Large intestine (tissue), 3 donors: ENCODE results near the gene SMIM41. TPM values are rescaled to one million over a fixed set of nuclear protein-coding genes. Genes with fewer than 3 reads are reported as not detected.

Experiments
- DNase-seq, 2 donors: peaks; one replicate each; pipeline versions ENCODE4 v3.0.0 to v3.0.0-alpha.2; 2013
- H3K27ac ChIP-seq: one replicate; pipeline ENCODE4 v1.5.1; 2013; ENCODE audit warnings: low read length
- H3K27me3 ChIP-seq: 2 replicates; pipeline ENCODE4 v1.6.1; 2013; ENCODE audit warnings: low read length; ENCODE audit not compliant: control insufficient read depth, insufficient read depth
- H3K36me3 ChIP-seq: 2 replicates; pipeline ENCODE4 v1.6.1; 2013; ENCODE audit warnings: low read length; ENCODE audit not compliant: control insufficient read depth, insufficient read depth
- H3K4me1 ChIP-seq: one replicate; pipeline ENCODE4 v1.6.1; 2013; ENCODE audit warnings: low read length; ENCODE audit not compliant: control insufficient read depth, insufficient read depth
- H3K4me3 ChIP-seq: one replicate; pipeline ENCODE4 v1.5.1; 2013; ENCODE audit warnings: low read length
- H3K9me3 ChIP-seq: one replicate; pipeline ENCODE4 v1.6.1; 2013; ENCODE audit warnings: mild to moderate bottlenecking, low read depth, low read length, moderate library complexity; ENCODE audit not compliant: control insufficient read depth
- WGBS: methylation state at CpG from one replicate; pipeline ENCODE4 v1.1.5; 2013; ENCODE audit warnings: low lambda C conversion rate; ENCODE audit not compliant: insufficient coverage; 5-methylcytosine and 5-hydroxymethylcytosine counted together
- polyA plus RNA-seq: library from polyadenylated mRNA; unstranded; fragments of 120-200 nt; gene quantifications from one replicate; pipeline ENCODE4 v1.2.1, GENCODE V29; 2013

Gene SMIM41
- polyA plus RNA-seq, 1 donor: 0.88 TPM

DNA sequence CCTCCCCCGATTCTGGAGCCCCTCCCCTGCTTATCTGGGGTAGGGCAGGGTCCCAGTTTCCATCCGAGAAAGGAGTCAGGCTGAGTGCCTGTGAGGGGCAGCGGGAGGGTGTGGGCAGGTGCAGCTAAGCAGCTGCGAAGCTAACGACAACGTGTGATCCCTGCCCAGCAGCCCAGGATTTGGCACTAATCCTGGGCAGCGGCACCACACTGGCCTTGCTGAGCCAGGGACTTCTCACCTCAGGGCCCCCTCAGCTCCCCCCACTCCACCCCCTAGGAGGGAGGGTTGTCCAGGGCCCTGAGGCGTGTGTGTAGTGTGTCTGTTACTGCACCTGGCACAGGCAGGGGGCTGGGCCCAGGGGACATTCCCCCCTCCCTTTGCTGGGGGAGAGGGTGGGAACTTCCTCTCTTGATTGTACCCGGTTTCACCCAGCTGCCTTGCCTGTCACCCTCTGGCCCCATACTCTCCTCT lies 1.8 kb downstream of the SMIM41 start:
- Histone ChIP-seq H3K4me3 (no peak overlapping the region), H3K9me3 (no peaks in the 10 kb centered on the region), H3K27me3 (no peaks in the 10 kb centered on the region), H3K27ac (peak overlapping the region; percentile 6), H3K36me3 (peaks cover 27% of the 10 kb centered on the region), H3K4me1 (peaks cover 17% of the 10 kb centered on the region)
- DNase-seq: peak in 1 of 2 donors; percentile 65
- WGBS: no CpG with 5 or more reads among the region's 9 CpGs

- peaks cover 17% of the 10 kb centered on the region for H3K4me1 ChIP-seq
- no peak overlapping the region for H3K4me3 ChIP-seq
- H3K27me3 ChIP-seq: no peaks in the 10 kb centered on the region
- DNase-seq: no peak
- H3K27ac ChIP-seq: no peak overlapping the region
- H3K36me3 ChIP-seq: peaks cover 19% of the 10 kb centered on the region
- no peaks in the 10 kb centered on the region for H3K9me3 ChIP-seq
- no CpG with 5 or more reads among the region's 13 CpGs for WGBS
These were observed 2.6 kb downstream of the SMIM41 start for GRCh38 chr12:52082026-52082668.

DNA sequence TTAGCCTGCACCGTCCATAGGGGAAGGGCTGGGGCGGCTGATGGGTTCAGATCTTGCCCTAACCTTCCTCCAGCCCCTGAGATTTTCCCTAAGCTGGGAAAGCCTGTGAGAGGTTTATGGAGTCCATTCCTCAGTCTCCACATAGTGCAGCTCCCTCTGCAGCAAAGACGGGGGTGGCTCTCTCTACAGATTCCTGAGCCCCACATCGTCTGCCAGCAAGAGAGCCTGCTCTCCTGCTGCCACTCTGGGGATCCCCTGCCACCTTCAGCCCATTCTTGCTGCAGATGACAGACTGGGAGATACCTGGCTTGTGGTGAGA lies 3.1 kb downstream of the SMIM41 start:
- peaks cover 15% of the 10 kb centered on the region for H3K36me3 ChIP-seq
- H3K27me3 ChIP-seq: no peaks in the 10 kb centered on the region
- no peaks in the 10 kb centered on the region for H3K9me3 ChIP-seq
- H3K27ac ChIP-seq: no peak overlapping the region
- no peak for DNase-seq
- no CpG with 5 or more reads among the region's 4 CpGs for WGBS
- H3K4me1 ChIP-seq: peaks cover 17% of the 10 kb centered on the region
- no peak overlapping the region for H3K4me3 ChIP-seq

- no CpG with 5 or more reads among the region's 11 CpGs for WGBS
- DNase-seq: peak in 1 of 2 donors; percentile 32
These were observed 3.6 kb downstream of the SMIM41 start for GRCh38 chr12:52082988-52083637.

GRCh38 chr12:52083638-52083996 lies 4.1 kb downstream of the SMIM41 start:
- Histone ChIP-seq H3K36me3 (peaks cover 6% of the 10 kb centered on the region), H3K4me3 (no peak overlapping the region), H3K27me3 (no peaks in the 10 kb centered on the region), H3K4me1 (peaks cover 17% of the 10 kb centered on the region), H3K27ac (no peak overlapping the region), H3K9me3 (no peaks in the 10 kb centered on the region)
- WGBS: no CpG with 5 or more reads among the region's 2 CpGs
- DNase-seq: no peak

More at GRCh38 chr12:52082988-52083637, 3.6 kb downstream of the SMIM41 start:
- no peaks in the 10 kb centered on the region for H3K27me3 ChIP-seq
- no peak overlapping the region for H3K4me3 ChIP-seq
- H3K4me1 ChIP-seq: peaks cover 17% of the 10 kb centered on the region
- no peaks in the 10 kb centered on the region for H3K9me3 ChIP-seq
- peaks cover 10% of the 10 kb centered on the region for H3K36me3 ChIP-seq
- no peak overlapping the region for H3K27ac ChIP-seq

- no peak for DNase-seq
- Histone ChIP-seq H3K36me3 (no peaks in the 10 kb centered on the region), H3K27ac (no peak overlapping the region), H3K27me3 (no peaks in the 10 kb centered on the region), H3K4me1 (peaks cover 17% of the 10 kb centered on the region), H3K4me3 (no peak overlapping the region), H3K9me3 (no peaks in the 10 kb centered on the region)
- WGBS: 100% methylated on average over 1 of the region's 9 CpGs
These were observed 5.2 kb downstream of the SMIM41 start for GRCh38 chr12:52084491-52085231.

DNA sequence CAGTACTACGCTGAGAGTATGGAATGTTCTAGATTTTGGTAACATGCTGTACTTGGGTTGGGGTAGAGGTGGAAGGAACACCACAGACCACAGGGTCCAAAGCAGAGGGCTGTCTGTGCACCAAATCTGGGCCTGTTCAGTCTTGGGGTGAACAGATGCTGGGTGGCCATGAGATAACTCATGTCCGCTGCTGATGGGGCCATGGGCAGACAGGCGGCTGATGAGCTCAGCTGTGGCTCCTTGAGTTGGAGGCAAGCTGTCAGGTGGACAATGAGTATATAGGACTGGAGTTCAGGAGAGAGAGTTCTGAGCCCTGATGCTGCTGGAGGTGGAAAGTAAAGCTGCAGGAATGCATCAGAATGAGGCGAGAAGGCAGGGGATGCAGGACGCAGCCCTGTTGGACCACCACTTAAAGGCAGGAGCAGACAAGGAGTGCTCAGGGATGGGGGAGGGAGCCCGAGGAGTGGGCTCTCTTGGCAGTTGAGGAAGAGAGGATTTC lies 6.2 kb downstream of the SMIM41 start:
- Histone ChIP-seq H3K27me3 (peaks cover 3% of the 10 kb centered on the region), H3K9me3 (no peaks in the 10 kb centered on the region), H3K27ac (no peak overlapping the region), H3K4me1 (peaks cover 17% of the 10 kb centered on the region), H3K36me3 (no peaks in the 10 kb centered on the region), H3K4me3 (no peak overlapping the region)
- no peak for DNase-seq
- no CpG with 5 or more reads among the region's 6 CpGs for WGBS

DNA sequence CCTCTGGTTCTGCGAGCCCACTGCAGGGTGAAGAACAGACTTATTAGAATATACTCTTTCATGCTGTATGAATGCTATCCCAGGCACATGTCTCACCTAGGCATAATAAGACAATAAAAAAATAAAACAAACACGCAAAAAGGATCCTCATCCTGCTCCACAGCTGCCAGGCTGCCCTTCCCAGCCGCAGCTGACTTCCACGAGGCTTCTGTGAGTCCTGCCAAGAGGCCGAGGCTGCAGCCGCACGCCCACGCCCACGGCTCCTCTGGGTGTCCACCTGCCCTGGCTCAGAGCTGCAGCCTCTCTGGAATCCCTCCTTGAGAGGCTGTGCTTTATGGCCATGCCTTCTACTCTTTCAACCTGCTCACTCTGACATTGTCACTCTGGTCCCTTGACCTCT lies 6.9 kb downstream of the SMIM41 start:
- no peak for DNase-seq
- H3K36me3 ChIP-seq: no peaks in the 10 kb centered on the region
- peaks cover 3% of the 10 kb centered on the region for H3K27me3 ChIP-seq
- no peak overlapping the region for H3K27ac ChIP-seq
- H3K4me3 ChIP-seq: no peak overlapping the region
- peaks cover 16% of the 10 kb centered on the region for H3K4me1 ChIP-seq
- H3K9me3 ChIP-seq: no peaks in the 10 kb centered on the region
- no CpG with 5 or more reads among the region's 9 CpGs for WGBS

DNA sequence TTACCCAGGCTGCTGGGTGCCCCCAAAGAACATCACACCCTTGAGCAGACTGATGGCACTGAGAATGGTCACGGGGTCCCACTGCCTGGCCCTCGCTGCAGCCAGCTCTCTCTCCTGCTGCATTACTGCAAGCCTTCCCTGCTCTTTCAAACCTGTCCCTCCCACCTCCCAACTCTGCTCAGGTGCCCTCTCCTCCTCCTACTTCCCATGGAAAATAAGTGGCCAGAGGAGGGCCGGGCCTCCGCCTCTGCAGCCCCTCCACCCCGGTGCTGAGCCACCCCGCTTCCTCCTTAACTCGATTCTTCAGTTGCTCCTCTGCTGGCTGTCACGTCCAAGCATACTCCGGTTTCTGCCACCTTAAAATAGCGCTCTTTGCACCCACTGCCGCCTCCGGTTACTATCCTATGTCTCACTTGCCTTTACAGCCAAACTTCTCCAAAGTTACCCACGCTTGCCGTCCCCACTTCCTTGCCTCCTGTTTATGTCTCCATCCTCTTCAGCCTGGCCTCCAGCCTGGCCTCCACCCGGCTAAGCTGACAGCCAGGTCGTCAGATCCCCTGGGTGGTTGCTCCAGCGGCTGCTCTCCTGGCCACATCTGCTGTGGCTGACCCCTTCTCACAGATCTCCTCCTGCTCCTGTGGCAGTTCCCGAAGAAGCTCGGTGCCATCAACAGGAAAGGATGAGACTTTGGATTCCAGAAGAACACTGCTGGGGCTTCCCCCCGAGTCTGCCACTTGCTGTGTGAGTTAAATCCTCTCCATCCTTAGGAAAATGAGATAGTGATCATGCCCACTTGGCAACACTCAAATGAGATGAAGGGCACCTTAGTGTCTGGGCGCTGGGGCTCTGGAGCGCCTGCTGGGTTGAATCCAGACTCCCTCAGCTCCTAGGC lies 7.7 kb downstream of the SMIM41 start:
- no peak for DNase-seq
- Histone ChIP-seq H3K9me3 (no peaks in the 10 kb centered on the region), H3K27me3 (peaks cover 3% of the 10 kb centered on the region), H3K36me3 (no peaks in the 10 kb centered on the region), H3K27ac (no peak overlapping the region), H3K4me1 (peaks cover 8% of the 10 kb centered on the region), H3K4me3 (no peak overlapping the region)
- WGBS: no CpG with 5 or more reads among the region's 22 CpGs
